Measurements from ENCODE around the gene PAGR1. TPM values are rescaled to one million over a fixed set of nuclear protein-coding genes. Genes with fewer than 3 reads are reported as not detected.

PAGR1 gene
- total and polyA plus RNA-seq, 2 of the 8 experiments (the other 6 are each of a cell fraction or from before 2014, with no cell fraction given): 35.4 to 56.4 TPM

DNA sequence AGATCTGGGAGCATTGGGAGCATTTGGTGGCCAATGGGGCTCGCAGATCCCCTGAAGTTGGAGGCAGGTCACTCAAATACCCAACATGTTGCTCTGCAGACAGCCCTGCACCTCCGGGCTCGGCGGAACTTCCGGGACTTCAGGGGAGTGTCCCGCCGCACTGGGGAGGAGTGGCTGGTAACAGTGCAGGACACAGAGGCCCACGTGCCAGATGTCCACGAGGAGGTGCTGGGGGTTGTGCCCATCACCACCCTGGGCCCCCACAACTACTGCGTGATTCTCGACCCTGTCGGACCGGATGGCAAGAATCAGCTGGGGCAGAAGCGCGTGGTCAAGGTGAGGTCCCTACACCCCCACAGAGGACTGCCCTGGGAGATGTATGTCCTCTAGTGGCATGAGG is 20.7 kb downstream of the PAGR1 start:
- Histone ChIP-seq H3K4me1 (replicated peaks in 1 of 4; ENCODE audit: control insufficient read depth in 3 of 4, insufficient read depth in 4 of 4, low read length in 3 of 4) (peaks cover 0 to 2% (median 0%) of the 10 kb centered on the region in 4 experiments; a peak in 1 of 7 replicates), H4K8ac (ENCODE audit: extremely low read depth, insufficient read depth, low read length) (0 out of 2 replicates have a peak overlapping the region, but pooled peaks have one; percentile 85), H3K9ac (replicated peaks in 1 of 4; ENCODE audit: extremely low read depth in 1 of 4, low read depth in 3 of 4, low read length in 3 of 4) (no peak overlapping the region; a peak in 1 of 7 replicates), H3K27me3 (replicated peaks in 1 of 4; ENCODE audit: control insufficient read depth in 3 of 4, extremely low read depth in 1 of 4, insufficient read depth in 3 of 4, low read length in 3 of 4) (no peaks in the 10 kb centered on the region), H4K5ac (ENCODE audit: insufficient read length, low read depth, low read length) (no peak overlapping the region), H3K79me1 (ENCODE audit: low read depth, low read length) (no peaks in the 10 kb centered on the region), H2BK12ac (ENCODE audit: low read depth, low read length) (no peak overlapping the region), H2BK5ac (ENCODE audit: low read depth, low read length) (no peak overlapping the region), H3K56ac (replicated peaks; ENCODE audit: insufficient read length, low read depth, low read length) (no peak overlapping the region), H3K79me2 (ENCODE audit: control insufficient read depth in 1 of 2, insufficient read depth in 2 of 2, low read length in 2 of 2) (no peaks in the 10 kb centered on the region), H3K14ac (ENCODE audit: insufficient read length) (no peak overlapping the region), H3K4me2 (ENCODE audit: insufficient read depth in 1 of 2, low read depth in 2 of 2, low read length in 2 of 2) (no peak overlapping the region), H3K9me3 (ENCODE audit: insufficient read depth in 2 of 2, low read depth in 1 of 2, low read length in 1 of 2) (no peaks in the 10 kb centered on the region), H3K4me3 (ENCODE audit: extremely low read depth in 1 of 4, insufficient read depth in 2 of 4, low read depth in 3 of 4, low read length in 4 of 4) (no peak overlapping the region), H2BK20ac (ENCODE audit: low read length) (no peak overlapping the region), H2AFZ (ENCODE audit: low read length) (no peak overlapping the region), H3K23me2 (ENCODE audit: low read depth, low read length) (no peaks in the 10 kb centered on the region), H4K20me1 (replicated peaks in 1 of 2; ENCODE audit: control insufficient read depth in 1 of 2, insufficient read depth in 2 of 2, low read length in 2 of 2) (no peaks in the 10 kb centered on the region), H3K36me3 (ENCODE audit: control insufficient read depth in 2 of 4, insufficient read depth in 4 of 4, low read length in 3 of 4) (no peaks in the 10 kb centered on the region), H2BK120ac (replicated peaks; ENCODE audit: low read depth, low read length) (no peak overlapping the region), H2AK5ac (ENCODE audit: low read depth, low read length) (no peak overlapping the region), H4K91ac (replicated peaks; ENCODE audit: insufficient read length, low read length) (no peak overlapping the region), H3K4ac (replicated peaks; ENCODE audit: insufficient read length, low read depth, low read length) (no peak overlapping the region), H2BK15ac (ENCODE audit: low read length) (no peak overlapping the region), H3K27ac (ENCODE audit: low read depth, low read length) (no peak overlapping the region), H3K18ac (ENCODE audit: extremely low read depth, low read length) (no peak overlapping the region), H3K23ac (ENCODE audit: insufficient read length) (no peak overlapping the region)
- no peak for TF ChIP-seq SUZ12 (IDR thresholded peaks at IDR 0.05; ENCODE audit: low read length)
- TF ChIP-seq EGR1 (IDR thresholded peaks at IDR 0.05; ENCODE audit: borderline replicate concordance, low read depth, low read length): no peak
- TF ChIP-seq SP1 (IDR thresholded peaks at IDR 0.05; ENCODE audit: low read depth, low read length): no peak
- TF ChIP-seq RFX5 (IDR thresholded peaks at IDR 0.05; ENCODE audit: borderline replicate concordance, low read depth, low read length): no peak
- FAIRE-seq (no peak), DNase-seq (ENCODE audit: low read depth in 1 of 2, low spot score in 2 of 2) (no peak)
- 86% methylated on average over 15 of the region's 15 CpGs; no CpG with 5 or more reads in 1 of the 2 experiments for WGBS, 2 experiments (ENCODE audit: extremely low coverage in 1 of 2, insufficient coverage in 1 of 2, insufficient read length in 1 of 2, insufficient replicate concordance in 2 of 2, low coverage in 1 of 2, low lambda C conversion rate in 2 of 2, missing lambda C conversion rate in 1 of 2)
- POLR2A ChIA-PET (ENCODE audit: partially characterized antibody): interaction anchor here (0.9 to 1.5 kb wide), 3 partner anchors 9 to 14 kb away, joined by 3 to 6 read pairs (median 4); no protein-coding TSS in a partner anchor
- CTCF ChIA-PET (ENCODE audit: partially characterized antibody): interaction anchor here (0.9 to 3.6 kb wide), 2 partner anchors 11 to 25 kb away, joined by 4 to 27 read pairs; no protein-coding TSS in a partner anchor
